Measurements from ENCODE around the gene FILIP1.

FILIP1 gene

DNA sequence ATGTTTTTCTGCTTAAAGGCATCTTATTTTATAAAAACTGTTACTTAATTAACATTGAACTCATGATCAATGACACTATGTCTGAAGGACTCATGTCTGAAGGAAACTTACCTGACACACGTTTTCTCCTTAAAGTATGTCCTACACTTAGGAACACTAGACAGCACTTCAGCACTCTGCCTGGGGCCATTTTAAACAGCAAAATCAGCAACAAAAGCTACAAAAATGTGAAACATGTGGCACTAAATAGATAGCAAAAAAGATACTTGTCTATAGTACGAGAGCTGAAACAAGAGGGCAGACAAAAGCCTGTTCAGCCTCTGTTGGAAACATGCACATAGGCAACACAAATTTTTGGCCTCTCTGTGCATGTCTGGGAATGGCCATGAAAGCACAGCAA, 115.5 kb downstream of the FILIP1 start:
- H3K36me3 Mint-ChIP-seq, result no peaks in the 10 kb centered on the region
- peaks cover 7% of the 10 kb centered on the region for H3K27me3 Mint-ChIP-seq
- CTCF ChIA-PET, result no interaction called here
- DNase-seq, result no peak
- H3K4me3 Mint-ChIP-seq, result no peak overlapping the region
- H3K4me1 Mint-ChIP-seq, result no peaks in the 10 kb centered on the region
- H3K9me3 Mint-ChIP-seq, result no peaks in the 10 kb centered on the region
- H3K27ac Mint-ChIP-seq, result no peak overlapping the region

GRCh38 chr6:75377386-75377785, 116.2 kb downstream of the FILIP1 start:
- H3K4me3 Mint-ChIP-seq, result no peak overlapping the region
- peaks cover 7% of the 10 kb centered on the region for H3K27me3 Mint-ChIP-seq
- CTCF ChIA-PET, result no interaction called here
- DNase-seq, result no peak
- no peak overlapping the region for H3K27ac Mint-ChIP-seq
- no peaks in the 10 kb centered on the region for H3K36me3 Mint-ChIP-seq
- no peaks in the 10 kb centered on the region for H3K4me1 Mint-ChIP-seq
- H3K9me3 Mint-ChIP-seq, result no peaks in the 10 kb centered on the region

- H3K4me1 Mint-ChIP-seq, result no peaks in the 10 kb centered on the region
- no peaks in the 10 kb centered on the region for H3K9me3 Mint-ChIP-seq
- DNase-seq, result no peak
- H3K4me3 Mint-ChIP-seq, result no peak overlapping the region
- no peak overlapping the region for H3K27ac Mint-ChIP-seq
- peaks cover 4% of the 10 kb centered on the region for H3K27me3 Mint-ChIP-seq
- CTCF ChIA-PET, result no interaction called here
- H3K36me3 Mint-ChIP-seq, result no peaks in the 10 kb centered on the region
These were observed 117.1 kb downstream of the FILIP1 start for GRCh38 chr6:75376347-75377024.

DNA sequence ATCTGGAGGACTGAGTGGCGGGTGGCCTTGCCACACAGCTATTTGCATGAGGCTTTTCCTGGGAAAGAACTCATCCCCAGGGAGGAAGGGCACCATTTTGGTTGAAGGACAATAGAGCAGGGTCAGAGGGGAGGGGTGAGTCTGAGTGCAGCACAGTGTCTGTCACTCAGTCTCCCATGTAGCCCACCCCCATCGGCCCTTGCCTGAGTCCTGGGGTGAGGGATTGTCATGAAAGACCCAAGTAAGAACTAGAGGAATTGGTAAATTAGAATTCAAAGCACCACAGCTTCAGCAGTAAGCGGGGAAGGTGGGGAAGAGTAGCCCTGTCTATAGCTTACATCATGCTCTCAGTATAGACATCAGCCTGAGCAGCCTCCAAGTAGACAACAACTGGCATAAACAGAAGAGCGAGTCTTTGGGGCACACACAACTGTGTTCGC, 118.6 kb downstream of the FILIP1 start:
- Mint-ChIP-seq H3K36me3 (no peaks in the 10 kb centered on the region), H3K4me1 (no peaks in the 10 kb centered on the region), H3K27me3 (peaks cover 4% of the 10 kb centered on the region), H3K9me3 (no peaks in the 10 kb centered on the region), H3K4me3 (no peak overlapping the region), H3K27ac (no peak overlapping the region)
- CTCF ChIA-PET, result no interaction called here
- DNase-seq, result no peak

DNA sequence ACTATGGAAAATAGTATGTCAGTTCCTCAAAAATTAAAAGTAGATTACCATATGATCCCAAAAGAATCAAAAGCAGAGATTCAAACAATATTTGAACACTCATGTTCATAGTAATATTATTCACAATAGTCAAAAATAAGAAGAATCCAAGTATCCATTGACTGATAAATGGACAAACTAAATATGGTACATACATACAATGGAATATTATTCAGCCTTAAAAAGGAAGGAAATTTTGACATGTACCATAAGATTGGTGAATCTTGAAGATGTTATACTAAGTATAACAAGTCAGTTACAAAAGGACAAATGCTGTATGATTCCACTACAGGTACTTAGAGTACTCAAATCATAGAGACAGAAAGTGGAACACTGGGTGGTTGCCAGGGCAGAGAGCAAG, 120.7 kb downstream of the FILIP1 start:
- DNase-seq, result no peak
- H3K4me3 Mint-ChIP-seq, result no peak overlapping the region
- no peak overlapping the region for H3K27ac Mint-ChIP-seq
- no peaks in the 10 kb centered on the region for H3K9me3 Mint-ChIP-seq
- H3K4me1 Mint-ChIP-seq, result no peaks in the 10 kb centered on the region
- H3K36me3 Mint-ChIP-seq, result no peaks in the 10 kb centered on the region
- peaks cover 3% of the 10 kb centered on the region for H3K27me3 Mint-ChIP-seq
- CTCF ChIA-PET, result no interaction called here

DNA sequence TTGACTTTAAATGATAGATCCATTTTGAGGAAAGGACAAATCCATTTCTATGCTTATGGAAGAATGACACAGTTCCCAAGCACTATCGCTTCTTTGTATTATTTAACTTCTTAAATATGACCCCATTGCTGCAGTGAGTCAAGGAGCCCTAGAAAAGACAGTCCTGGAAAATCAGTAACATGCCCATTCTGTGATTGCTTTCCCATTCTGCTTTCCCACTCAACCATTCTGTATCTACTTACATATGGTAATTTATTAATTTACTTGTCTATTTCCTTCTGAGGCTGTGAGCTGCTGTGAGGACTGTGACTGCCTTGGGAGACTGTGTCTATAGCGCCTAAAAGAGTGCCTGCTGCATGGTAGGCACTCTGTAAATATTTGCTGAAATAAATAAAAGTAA, 123.6 kb downstream of the FILIP1 start:
- peaks cover 3% of the 10 kb centered on the region for H3K27me3 Mint-ChIP-seq
- H3K4me3 Mint-ChIP-seq, result no peak overlapping the region
- H3K36me3 Mint-ChIP-seq, result no peaks in the 10 kb centered on the region
- H3K27ac Mint-ChIP-seq, result no peak overlapping the region
- CTCF ChIA-PET, result no interaction called here
- DNase-seq, result no peak
- H3K9me3 Mint-ChIP-seq, result no peaks in the 10 kb centered on the region
- H3K4me1 Mint-ChIP-seq, result no peaks in the 10 kb centered on the region

DNA sequence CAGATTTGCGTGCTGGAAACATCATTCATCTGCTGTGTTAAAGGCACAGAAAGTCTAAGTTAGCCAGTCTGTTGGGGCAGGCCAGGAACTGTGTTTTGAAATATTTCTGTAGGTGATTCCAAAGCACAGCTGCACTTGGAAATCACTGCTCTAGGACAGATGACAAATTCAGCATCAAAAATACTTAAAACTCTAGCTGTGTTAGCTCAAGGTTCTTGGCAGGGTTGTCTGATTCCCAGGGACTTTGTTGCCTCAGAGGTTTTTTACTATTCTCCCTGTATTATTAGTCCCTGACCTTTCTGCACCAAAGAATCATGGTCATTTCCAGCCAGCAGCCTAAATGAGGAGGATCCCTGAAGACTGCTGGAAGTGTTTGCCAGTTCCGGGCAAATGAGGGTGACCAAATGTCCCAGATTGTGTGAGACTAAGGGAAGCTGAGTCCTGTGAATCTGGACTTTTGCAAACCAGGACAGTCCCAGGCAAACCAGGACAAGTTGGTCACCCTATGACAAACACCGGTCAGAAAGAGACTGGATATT, 124.7 kb downstream of the FILIP1 start:
- no peaks in the 10 kb centered on the region for H3K9me3 Mint-ChIP-seq
- peaks cover 3% of the 10 kb centered on the region for H3K27me3 Mint-ChIP-seq
- H3K27ac Mint-ChIP-seq, result no peak overlapping the region
- H3K4me1 Mint-ChIP-seq, result no peaks in the 10 kb centered on the region
- no peak overlapping the region for H3K4me3 Mint-ChIP-seq
- no peak for DNase-seq
- H3K36me3 Mint-ChIP-seq, result no peaks in the 10 kb centered on the region
- CTCF ChIA-PET, result interaction anchor here (1.8 kb wide), 1 partner anchor 156 kb away, joined by 5 read pairs; no protein-coding TSS in a partner anchor

DNA sequence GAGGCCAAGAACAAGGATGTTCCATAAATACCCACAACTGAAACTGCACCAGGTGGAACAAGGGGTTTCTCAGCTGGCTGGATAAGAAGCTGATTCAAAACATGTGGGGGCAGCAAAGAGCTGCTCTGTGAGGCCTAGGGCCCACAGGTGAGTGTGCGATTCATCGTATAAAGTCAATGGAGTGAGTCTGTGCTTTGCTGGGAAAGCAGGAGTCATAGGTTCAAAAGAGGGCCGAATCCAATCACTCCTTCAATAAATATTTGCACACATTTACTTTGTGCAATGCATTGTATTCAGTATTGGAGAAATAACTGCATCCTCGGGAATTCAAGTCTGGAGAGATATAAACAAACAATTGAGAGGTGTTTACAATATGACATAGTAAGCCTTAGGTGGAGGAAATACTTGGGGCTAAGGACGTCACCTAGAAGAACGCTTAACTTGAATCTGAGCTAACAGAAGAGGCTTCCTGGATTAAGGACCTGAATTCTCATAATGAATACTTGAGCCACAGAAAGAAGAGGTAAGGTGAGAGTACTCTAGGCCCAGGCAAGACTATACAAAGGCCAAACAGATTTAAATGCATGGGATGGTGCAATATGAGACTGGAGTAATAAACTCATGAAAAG, 125.3 kb downstream of the FILIP1 start:
- Mint-ChIP-seq H3K4me1 (no peaks in the 10 kb centered on the region), H3K27me3 (peaks cover 3% of the 10 kb centered on the region), H3K27ac (no peak overlapping the region), H3K4me3 (no peak overlapping the region), H3K9me3 (no peaks in the 10 kb centered on the region), H3K36me3 (no peaks in the 10 kb centered on the region)
- CTCF ChIA-PET, result interaction anchor here (1.8 kb wide), 1 partner anchor 156 kb away, joined by 5 read pairs; no protein-coding TSS in a partner anchor
- no peak for DNase-seq

GRCh38 chr6:75363304-75363703, 130.3 kb downstream of the FILIP1 start:
- CTCF ChIA-PET, result no interaction called here
- no peak overlapping the region for H3K4me3 Mint-ChIP-seq

GRCh38 chr6:75353644-75354043, 140.0 kb downstream of the FILIP1 start:
- DNase-seq, result no peak
- no peak overlapping the region for H3K4me3 Mint-ChIP-seq
- H3K4me1 Mint-ChIP-seq, result no peaks in the 10 kb centered on the region
- H3K27ac Mint-ChIP-seq, result no peak overlapping the region
- H3K36me3 Mint-ChIP-seq, result no peaks in the 10 kb centered on the region
- peaks cover 27% of the 10 kb centered on the region for H3K27me3 Mint-ChIP-seq
- CTCF ChIA-PET, result no interaction called here
- no peaks in the 10 kb centered on the region for H3K9me3 Mint-ChIP-seq

More at GRCh38 chr6:75363304-75363703, 130.3 kb downstream of the FILIP1 start:
- no peak for DNase-seq
- Mint-ChIP-seq H3K4me1 (no peaks in the 10 kb centered on the region), H3K27me3 (peaks cover 4% of the 10 kb centered on the region), H3K36me3 (no peaks in the 10 kb centered on the region), H3K9me3 (no peaks in the 10 kb centered on the region), H3K27ac (no peak overlapping the region)

DNA sequence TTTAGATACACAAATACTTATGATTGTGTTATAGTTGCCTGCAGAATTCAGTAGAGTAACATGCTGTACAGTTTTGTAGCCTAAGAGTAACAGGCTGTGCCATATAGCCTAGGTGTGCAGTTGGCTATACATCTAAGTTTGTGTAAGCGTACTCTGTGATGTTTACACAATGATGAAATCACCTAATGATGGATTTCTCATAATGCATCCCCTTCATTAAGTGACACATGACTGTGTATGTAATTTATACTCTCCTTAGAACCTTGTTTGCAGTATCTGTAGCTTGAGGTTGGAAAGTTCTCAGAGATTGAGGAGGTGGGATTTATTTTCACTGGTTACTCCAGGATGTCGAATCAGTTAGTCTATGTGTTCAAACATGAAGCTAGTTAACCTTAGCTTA, 142.0 kb downstream of the FILIP1 start:
- no peaks in the 10 kb centered on the region for H3K4me1 Mint-ChIP-seq
- H3K9me3 Mint-ChIP-seq, result no peaks in the 10 kb centered on the region
- H3K27ac Mint-ChIP-seq, result no peak overlapping the region
- CTCF ChIA-PET, result no interaction called here
- no peaks in the 10 kb centered on the region for H3K36me3 Mint-ChIP-seq
- peaks cover 33% of the 10 kb centered on the region for H3K27me3 Mint-ChIP-seq
- no peak overlapping the region for H3K4me3 Mint-ChIP-seq
- DNase-seq, result no peak

DNA sequence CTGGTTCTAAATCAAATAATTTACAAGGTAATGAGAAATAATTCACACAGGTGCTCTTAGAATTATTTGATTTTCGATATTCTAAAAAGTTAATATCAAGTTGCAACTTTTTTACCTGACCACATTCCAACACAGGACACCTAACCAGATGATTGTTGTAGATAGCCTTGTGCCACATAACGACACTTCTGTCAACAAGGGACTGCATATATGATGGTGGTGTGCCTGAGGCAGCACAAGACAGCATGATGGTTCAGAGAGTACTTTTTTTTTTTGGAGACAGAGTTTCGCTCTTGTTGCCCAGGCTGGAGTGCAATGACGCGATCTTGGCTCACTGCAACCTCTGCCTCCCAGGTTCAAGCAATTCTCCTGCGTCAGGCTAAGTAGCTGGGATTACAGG, 142.8 kb downstream of the FILIP1 start:
- Mint-ChIP-seq H3K4me3 (no peak overlapping the region), H3K27me3 (peaks cover 31% of the 10 kb centered on the region), H3K27ac (no peak overlapping the region), H3K4me1 (no peaks in the 10 kb centered on the region), H3K36me3 (no peaks in the 10 kb centered on the region), H3K9me3 (no peaks in the 10 kb centered on the region)
- no peak for DNase-seq
- CTCF ChIA-PET, result no interaction called here

- H3K9me3 Mint-ChIP-seq, result no peaks in the 10 kb centered on the region
- H3K27ac Mint-ChIP-seq, result no peak overlapping the region
- CTCF ChIA-PET, result no interaction called here
- no peaks in the 10 kb centered on the region for H3K4me1 Mint-ChIP-seq
- H3K27me3 Mint-ChIP-seq, result peaks cover 29% of the 10 kb centered on the region
- H3K4me3 Mint-ChIP-seq, result no peak overlapping the region
- no peaks in the 10 kb centered on the region for H3K36me3 Mint-ChIP-seq
- DNase-seq, result no peak
These were observed 143.4 kb downstream of the FILIP1 start for GRCh38 chr6:75350156-75350555.

DNA sequence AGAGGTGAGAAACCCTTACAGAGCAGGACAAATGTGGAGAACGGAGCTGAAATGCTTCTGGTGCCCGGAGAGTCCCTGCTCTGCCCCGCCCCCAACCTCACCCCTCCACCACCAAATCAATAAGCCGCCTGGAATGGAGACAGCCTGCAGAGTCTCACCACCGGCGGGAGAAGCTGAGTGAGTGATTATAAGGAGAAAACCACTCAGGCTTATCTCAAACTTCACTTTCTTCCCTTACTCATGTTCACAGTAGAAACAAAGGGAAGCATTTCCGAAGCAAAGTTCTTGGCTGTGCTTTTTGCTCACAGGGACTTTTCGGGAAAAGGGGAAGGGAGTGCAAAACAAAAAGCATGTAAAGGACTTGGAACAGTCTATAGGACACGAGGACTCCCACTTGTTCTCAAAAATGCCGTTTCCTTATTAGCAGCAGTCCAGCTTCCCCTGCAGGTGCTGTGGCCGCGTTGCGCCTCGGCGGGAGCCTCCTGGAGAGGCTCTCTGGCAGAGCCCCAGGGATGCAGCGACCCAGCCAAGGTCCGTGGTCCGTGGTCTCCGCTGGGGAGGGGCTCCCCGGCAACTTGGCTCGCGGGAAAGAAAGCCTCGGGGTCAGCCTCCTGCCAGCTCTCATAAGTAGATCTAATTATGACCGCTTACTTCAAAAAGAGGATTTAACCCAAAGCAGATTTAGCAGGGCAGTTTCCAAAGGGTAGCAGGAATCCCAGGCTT, 144.2 kb downstream of the FILIP1 start:
- DNase-seq, result no peak

GRCh38 chr6:75348882-75349261, 144.7 kb downstream of the FILIP1 start:
- no peaks in the 10 kb centered on the region for H3K4me1 Mint-ChIP-seq
- no peaks in the 10 kb centered on the region for H3K9me3 Mint-ChIP-seq
- H3K27me3 Mint-ChIP-seq, result peaks cover 29% of the 10 kb centered on the region
- CTCF ChIA-PET, result no interaction called here
- H3K27ac Mint-ChIP-seq, result no peak overlapping the region
- DNase-seq, result no peak
- no peak overlapping the region for H3K4me3 Mint-ChIP-seq
- no peaks in the 10 kb centered on the region for H3K36me3 Mint-ChIP-seq

More for the DNA sequence above, 144.2 kb downstream of the FILIP1 start:
- no peak overlapping the region for H3K4me3 Mint-ChIP-seq
- H3K4me1 Mint-ChIP-seq, result no peaks in the 10 kb centered on the region
- H3K27ac Mint-ChIP-seq, result no peak overlapping the region
- no peaks in the 10 kb centered on the region for H3K9me3 Mint-ChIP-seq
- no peaks in the 10 kb centered on the region for H3K36me3 Mint-ChIP-seq
- peaks cover 29% of the 10 kb centered on the region for H3K27me3 Mint-ChIP-seq
- CTCF ChIA-PET, result no interaction called here

Measured in activated naive CD4-positive, alpha-beta T cell treated with anti-CD3 and anti-CD28 coated beads, Interleukin-2, amount 10 ng/mL, durations not matched to agents 7 days and 5 days (primary cell).